Activated CD8-positive, alpha-beta T cell treated with anti-CD3 and anti-CD28 coated beads for 36 hours (primary cell): ENCODE results near the gene SNAPC2. TPM values are rescaled to one million over a fixed set of nuclear protein-coding genes. Genes with fewer than 3 reads are reported as not detected.

Source experiments
- ATAC-seq: fragments of 200-7000 bp; cut with Tn5 transposase; one replicate; pipeline ENCODE4 v1.10.0; 2021; ENCODE audit warnings: mild to moderate bottlenecking, moderate library complexity
- CTCF ChIA-PET: fragments of 350-600 bp; sonication (Branson Sonifier 250); formaldehyde crosslinking; loops from one replicate; lab custom pipeline; 2021; ENCODE audit warnings: antibody characterized with exemption; lab: Charles Lee
- POLR2A ChIA-PET: fragments of 350-600 bp; sonication (Branson Sonifier 250); formaldehyde crosslinking; loops from one replicate; lab custom pipeline; 2021; ENCODE audit warnings: antibody characterized with exemption; lab: Charles Lee
- DNase-seq: peaks from one replicate; pipeline ENCODE4 v3.0.0-alpha.2; 2020
- H3K27ac Mint-ChIP-seq: one replicate; pipeline ENCODE4 v1.8.0; 2021; ENCODE audit warnings: mild to moderate bottlenecking, mixed read lengths
- H3K27me3 Mint-ChIP-seq: one replicate; pipeline ENCODE4 v1.8.0; 2021; ENCODE audit warnings: mixed read lengths
- H3K36me3 Mint-ChIP-seq: one replicate; pipeline ENCODE4 v1.8.0; 2021; ENCODE audit warnings: low read depth, mixed read lengths
- H3K4me1 Mint-ChIP-seq: one replicate; pipeline ENCODE4 v1.8.0; 2021; ENCODE audit warnings: low read depth, mixed read lengths
- H3K4me3 Mint-ChIP-seq: one replicate; pipeline ENCODE4 v1.8.0; 2021; ENCODE audit warnings: mild to moderate bottlenecking, moderate library complexity, mixed read lengths
- H3K9me3 Mint-ChIP-seq: one replicate; pipeline ENCODE4 v1.8.0; 2021; ENCODE audit warnings: mixed read lengths
- CTCF ChIP-seq: fragments of 200-600 bp; IDR thresholded peaks from one replicate; pipeline ENCODE4 v1.8.0; 2022; ENCODE audit warnings: antibody characterized with exemption, mild to moderate bottlenecking
- intact Hi-C: fragments of 100-400 bp; cut with micrococcal nuclease; formaldehyde crosslinking; loops from one replicate; pipeline ENCODE4 v1.10.0; 2022
- total RNA-seq, 2 experiments: library from RNA; stranded (reverse); gene quantifications; one replicate each; pipeline ENCODE4 v1.2.3, GENCODE V29; 2021

Gene SNAPC2
- total RNA-seq, 2 experiments from 2014 or later, result 16.0 to 18.2 TPM

- ChIA-PET POLR2A (interaction anchor here (7.7 kb wide), 1 partner anchor 9 kb away, joined by 81 read pairs; the partner anchor contains the start of gene TIMM44), CTCF (interaction anchor here (1.1 to 1.3 kb wide), 2 partner anchors 9 to 14 kb away, joined by 3 read pairs; partner anchors contain the start of gene SNAPC2)
- DNase-seq, result no peak
- no peak overlapping the region for H3K27ac Mint-ChIP-seq
- TF ChIP-seq CTCF, result peak; percentile 39
- intact Hi-C loops, result no loop called here
- no peaks in the 10 kb centered on the region for H3K9me3 Mint-ChIP-seq
- no peaks in the 10 kb centered on the region for H3K27me3 Mint-ChIP-seq
- no peak for ATAC-seq
- no peak overlapping the region for H3K4me3 Mint-ChIP-seq
- H3K36me3 Mint-ChIP-seq, result peaks cover 39% of the 10 kb centered on the region
- peaks cover 7% of the 10 kb centered on the region for H3K4me1 Mint-ChIP-seq
Observed at GRCh38 chr19:7933411-7933810, 13.3 kb downstream of the SNAPC2 start.

GRCh38 chr19:7933828-7934725 lies 13.9 kb downstream of the SNAPC2 start:
- CTCF ChIA-PET, result interaction anchor here (1.1 kb wide), 1 partner anchor 15 kb away, joined by 3 read pairs; the partner anchor contains the start of gene SNAPC2
- Mint-ChIP-seq H3K9me3 (no peaks in the 10 kb centered on the region), H3K4me1 (peaks cover 6% of the 10 kb centered on the region), H3K36me3 (peaks cover 38% of the 10 kb centered on the region), H3K27me3 (no peaks in the 10 kb centered on the region), H3K27ac (no peak overlapping the region), H3K4me3 (no peak overlapping the region)
- DNase-seq (no peak), ATAC-seq (no peak)
- POLR2A ChIA-PET, result no interaction called here
- intact Hi-C loops, result no loop called here
- TF ChIP-seq CTCF, result no peak

- Mint-ChIP-seq H3K27me3 (no peaks in the 10 kb centered on the region), H3K4me3 (no peak overlapping the region), H3K9me3 (no peaks in the 10 kb centered on the region), H3K36me3 (peaks cover 37% of the 10 kb centered on the region), H3K27ac (no peak overlapping the region), H3K4me1 (peaks cover 4% of the 10 kb centered on the region)
- TF ChIP-seq CTCF, result no peak
- intact Hi-C loops, result no loop called here
- ChIA-PET CTCF (no interaction called here), POLR2A (interaction anchor here (1.1 kb wide), 1 partner anchor 14 kb away, joined by 4 read pairs; no protein-coding TSS in a partner anchor)
- no peak for ATAC-seq
- no peak for DNase-seq
Observed at GRCh38 chr19:7934766-7935165, 14.6 kb downstream of the SNAPC2 start.

GRCh38 chr19:7940841-7941240 lies 20.7 kb downstream of the SNAPC2 start:
- no peaks in the 10 kb centered on the region for H3K27me3 Mint-ChIP-seq
- intact Hi-C loops, result loop anchor here (10.0 kb wide), 2 partner anchors 64 to 304 kb away; partner anchors contain the start of gene ELAVL1
- H3K4me3 Mint-ChIP-seq, result peak overlapping the region; percentile 38
- no peak for ATAC-seq
- ChIA-PET POLR2A (interaction anchor here (6.7 kb wide), 1 partner anchor 11 kb away, joined by 81 read pairs; the partner anchor contains the start of gene CTXN1), CTCF (interaction anchor here (1.5 kb wide), 1 partner anchor 12 kb away, joined by 3 read pairs; no protein-coding TSS in a partner anchor)
- no peak for TF ChIP-seq CTCF
- H3K9me3 Mint-ChIP-seq, result no peaks in the 10 kb centered on the region
- peaks cover 37% of the 10 kb centered on the region for H3K4me1 Mint-ChIP-seq
- peaks cover 29% of the 10 kb centered on the region for H3K36me3 Mint-ChIP-seq
- H3K27ac Mint-ChIP-seq, result no peak overlapping the region
- DNase-seq, result no peak
